PC-3 (cell line): Measurements from ENCODE around the gene ZMYND19.

Experiments used
- CTCF ChIP-seq: fragments of 300-600 bp; sonication (generic); conservative IDR thresholded peaks from 2 replicates; pipeline ENCODE4 v1.5.1; 2017; ENCODE audit warnings: antibody characterized with exemption, low read depth, mild to moderate bottlenecking, low read length
- EZH2phosphoT487 ChIP-seq: fragments of 300-600 bp; sonication (generic); IDR thresholded peaks from 2 replicates; pipeline ENCODE4 v1.6.1; 2018; ENCODE audit warnings: mild to moderate bottlenecking, antibody characterized with exemption, low read length, borderline replicate concordance

DNA sequence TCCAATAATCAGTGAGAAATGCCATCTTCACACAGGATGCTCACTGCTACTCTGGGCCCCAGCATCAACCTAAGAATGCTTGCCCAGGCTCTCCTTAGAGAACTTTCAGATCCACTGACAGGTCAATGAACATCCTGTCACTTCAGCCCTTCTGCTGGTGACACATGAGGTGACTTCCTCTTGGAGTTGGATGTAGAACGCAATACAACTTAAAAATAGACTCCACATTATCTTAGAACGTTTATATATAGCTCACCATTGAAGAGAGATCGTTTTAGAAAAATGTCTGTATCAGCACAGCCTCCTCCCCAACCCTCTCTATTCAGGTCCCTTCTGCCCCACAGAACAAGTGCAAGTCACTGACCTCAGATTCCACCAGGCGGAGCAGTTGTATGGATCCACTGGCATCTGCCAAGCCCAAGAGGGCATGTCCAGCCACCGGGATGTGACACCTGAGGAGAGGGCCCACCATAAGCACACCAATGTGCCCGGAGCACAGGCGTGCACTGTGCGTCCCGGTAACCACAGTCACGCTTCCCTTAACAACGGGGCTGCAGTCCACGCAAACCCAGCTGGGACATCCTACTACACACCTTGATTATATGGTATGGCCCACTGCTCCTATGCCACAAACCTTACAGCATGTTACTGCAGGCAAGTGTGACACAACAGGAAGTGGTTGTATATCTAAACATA is 14.4 kb downstream of the ZMYND19 start:
- TF ChIP-seq EZH2phosphoT487 (no peak), CTCF (no peak; the same call in 1 of the 2 replicates)
